GM21360 (cell line): ENCODE measurements around the gene NTRK1.

Experiments used
- ATAC-seq: cut with Tn5 transposase; IDR thresholded peaks from one replicate; pipeline ENCODE4 v1.9.1; 2021; ENCODE audit warnings: mild to moderate bottlenecking, moderate library complexity; ENCODE audit not compliant: unreplicated experiment

The NTRK1 gene

GRCh38 chr1:156930483-156930882 lies 69.8 kb downstream of the NTRK1 start:
- no peak for ATAC-seq
